ENCODE results near the gene CCSER1.

DNA sequence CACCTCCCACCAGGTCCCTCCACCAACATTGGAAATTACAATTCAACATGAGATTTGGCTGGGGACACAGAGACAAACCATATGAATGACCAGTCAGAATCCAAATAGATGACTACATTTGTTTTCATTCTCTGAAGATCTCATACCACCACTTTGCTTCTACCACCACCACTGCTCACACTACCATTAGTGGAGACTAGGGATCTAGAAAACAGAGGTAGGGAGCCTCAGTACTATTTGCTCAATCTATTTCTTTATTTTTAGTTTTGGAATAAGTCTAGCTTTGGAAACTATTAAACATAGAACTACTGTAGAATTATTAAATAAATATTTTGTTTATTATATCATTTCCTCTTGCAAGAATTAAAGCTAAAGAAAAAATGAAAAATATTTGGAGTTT, 727.9 kb downstream of the CCSER1 start:
- TF ChIP-seq, protein P1, sequence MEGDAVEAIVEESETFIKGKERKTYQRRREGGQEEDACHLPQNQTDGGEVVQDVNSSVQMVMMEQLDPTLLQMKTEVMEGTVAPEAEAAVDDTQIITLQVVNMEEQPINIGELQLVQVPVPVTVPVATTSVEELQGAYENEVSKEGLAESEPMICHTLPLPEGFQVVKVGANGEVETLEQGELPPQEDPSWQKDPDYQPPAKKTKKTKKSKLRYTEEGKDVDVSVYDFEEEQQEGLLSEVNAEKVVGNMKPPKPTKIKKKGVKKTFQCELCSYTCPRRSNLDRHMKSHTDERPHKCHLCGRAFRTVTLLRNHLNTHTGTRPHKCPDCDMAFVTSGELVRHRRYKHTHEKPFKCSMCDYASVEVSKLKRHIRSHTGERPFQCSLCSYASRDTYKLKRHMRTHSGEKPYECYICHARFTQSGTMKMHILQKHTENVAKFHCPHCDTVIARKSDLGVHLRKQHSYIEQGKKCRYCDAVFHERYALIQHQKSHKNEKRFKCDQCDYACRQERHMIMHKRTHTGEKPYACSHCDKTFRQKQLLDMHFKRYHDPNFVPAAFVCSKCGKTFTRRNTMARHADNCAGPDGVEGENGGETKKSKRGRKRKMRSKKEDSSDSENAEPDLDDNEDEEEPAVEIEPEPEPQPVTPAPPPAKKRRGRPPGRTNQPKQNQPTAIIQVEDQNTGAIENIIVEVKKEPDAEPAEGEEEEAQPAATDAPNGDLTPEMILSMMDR (IDR thresholded peaks at IDR 0.05): no peak
- TF ChIP-seq POLR2A (IDR thresholded peaks at IDR 0.05): no peak
